Activated CD4-positive, alpha-beta T cell treated with anti-CD3 and anti-CD28 coated beads for 36 hours (primary cell): ENCODE measurements around the gene FBXO22. TPM values are rescaled to one million over a fixed set of nuclear protein-coding genes. Genes with fewer than 3 reads are reported as not detected.
A peak's percentile ranks its signal among the peaks of the same experiment; 100 is the strongest.
"Not testable (repeated sequence)": the region's sequence is repeated elsewhere in the genome, so short reads cannot be mapped to it uniquely, and the experiment has no call there.

ENCODE experiments used
- ATAC-seq: fragments of 200-7000 bp; cut with Tn5 transposase; one replicate; pipeline ENCODE4 v1.10.0; 2021; ENCODE audit warnings: mild to moderate bottlenecking, moderate library complexity
- CTCF ChIA-PET: fragments of 350-600 bp; sonication (Branson Sonifier 250); formaldehyde crosslinking; loops from one replicate; lab custom pipeline; 2021; ENCODE audit warnings: antibody characterized with exemption; lab: Charles Lee
- POLR2A ChIA-PET: fragments of 350-600 bp; sonication (Branson Sonifier 250); formaldehyde crosslinking; loops from one replicate; lab custom pipeline; 2021; ENCODE audit warnings: antibody characterized with exemption, inconsistent platforms; lab: Charles Lee
- DNase-seq: peaks from one replicate; pipeline ENCODE4 v3.0.0-alpha.2; 2020
- H3K27ac Mint-ChIP-seq: one replicate; pipeline ENCODE4 v1.8.0; 2021; ENCODE audit warnings: mixed read lengths
- H3K27me3 Mint-ChIP-seq: one replicate; pipeline ENCODE4 v1.8.0; 2021; ENCODE audit warnings: mixed read lengths
- H3K36me3 Mint-ChIP-seq: one replicate; pipeline ENCODE4 v1.8.0; 2021; ENCODE audit warnings: low read depth, mixed read lengths
- H3K4me1 Mint-ChIP-seq: one replicate; pipeline ENCODE4 v1.8.0; 2021; ENCODE audit warnings: mixed read lengths
- H3K4me3 Mint-ChIP-seq: one replicate; pipeline ENCODE4 v1.8.0; 2021; ENCODE audit warnings: mild to moderate bottlenecking, moderate library complexity, mixed read lengths
- H3K9me3 Mint-ChIP-seq: one replicate; pipeline ENCODE4 v1.8.0; 2021; ENCODE audit warnings: low read depth, mixed read lengths
- intact Hi-C, 2 experiments: fragments of 100-400 bp; cut with DNase I in 1 of 2; cut with micrococcal nuclease in 1 of 2; formaldehyde crosslinking; loops; one replicate each; pipeline versions ENCODE4 v1.14.2 to v1.15.1; 2022 to 2024; cut with DNase I, micrococcal nuclease
- total RNA-seq, 2 experiments: library from RNA; stranded (reverse); gene quantifications; one replicate each; pipeline ENCODE4 v1.2.3, GENCODE V29; 2021

FBXO22 gene
- total RNA-seq, 2 experiments from 2014 or later = 51.4 to 59.2 TPM

GRCh38 chr15:75871589-75871988, 32.1 kb upstream of the FBXO22 start:
- POLR2A ChIA-PET, DNase-seq, H3K27me3 Mint-ChIP-seq, intact Hi-C loops, H3K4me3 Mint-ChIP-seq, H3K4me1 Mint-ChIP-seq, H3K27ac Mint-ChIP-seq, ATAC-seq, H3K9me3 Mint-ChIP-seq, CTCF ChIA-PET: not testable (repeated sequence)
- peaks cover 25% of the 10 kb centered on the region for H3K36me3 Mint-ChIP-seq

- H3K4me3 Mint-ChIP-seq = no peak overlapping the region
- CTCF ChIA-PET = no interaction called here
- H3K27ac Mint-ChIP-seq = no peak overlapping the region
- H3K36me3 Mint-ChIP-seq = peaks cover 25% of the 10 kb centered on the region
- H3K27me3 Mint-ChIP-seq = no peaks in the 10 kb centered on the region
- intact Hi-C loops = no loop called here
- peaks cover 2% of the 10 kb centered on the region for H3K4me1 Mint-ChIP-seq
- no peaks in the 10 kb centered on the region for H3K9me3 Mint-ChIP-seq
- POLR2A ChIA-PET = no interaction called here
- DNase-seq (no peak), ATAC-seq (no peak)
These were observed 31.2 kb upstream of the FBXO22 start for GRCh38 chr15:75872403-75872990.

- intact Hi-C loops = no loop called here
- ChIA-PET CTCF (interaction anchor here (0.6 to 0.8 kb wide), 3 partner anchors 15 to 302 kb away, joined by 3 to 4 read pairs (median 3); no protein-coding TSS in a partner anchor), POLR2A (no interaction called here)
- Mint-ChIP-seq H3K36me3 (peaks cover 9% of the 10 kb centered on the region), H3K27me3 (no peaks in the 10 kb centered on the region), H3K9me3 (no peaks in the 10 kb centered on the region), H3K4me1 (peaks cover 2% of the 10 kb centered on the region), H3K4me3 (no peak overlapping the region), H3K27ac (no peak overlapping the region)
- ATAC-seq (no peak), DNase-seq (no peak)
These were observed 19.6 kb upstream of the FBXO22 start for GRCh38 chr15:75884041-75884440.

- H3K4me3 Mint-ChIP-seq = no peak overlapping the region
- POLR2A ChIA-PET = no interaction called here
These were observed 16.5 kb upstream of the FBXO22 start for GRCh38 chr15:75887178-75887577.

GRCh38 chr15:75891895-75892294, 11.8 kb upstream of the FBXO22 start:
- Mint-ChIP-seq H3K27ac (peak overlapping the region; percentile 74), H3K27me3 (no peaks in the 10 kb centered on the region), H3K9me3 (no peaks in the 10 kb centered on the region), H3K36me3 (peaks cover 9% of the 10 kb centered on the region), H3K4me1 (peaks cover 10% of the 10 kb centered on the region), H3K4me3 (no peak overlapping the region)
- DNase-seq = no peak
- peak; percentile 81 for ATAC-seq
- ChIA-PET POLR2A (no interaction called here), CTCF (interaction anchor here (0.7 kb wide), 2 partner anchors 11 to 128 kb away, joined by 3 to 4 read pairs; no protein-coding TSS in a partner anchor)
- intact Hi-C loops = no loop called here

More at GRCh38 chr15:75887178-75887577, 16.5 kb upstream of the FBXO22 start:
- peaks cover 12% of the 10 kb centered on the region for H3K4me1 Mint-ChIP-seq
- intact Hi-C loops = no loop called here
- H3K27me3 Mint-ChIP-seq = no peaks in the 10 kb centered on the region
- CTCF ChIA-PET = interaction anchor here (0.7 to 1.1 kb wide), 3 partner anchors 10 to 755 kb away, joined by 3 read pairs; no protein-coding TSS in a partner anchor
- H3K27ac Mint-ChIP-seq = no peak overlapping the region
- H3K9me3 Mint-ChIP-seq = no peaks in the 10 kb centered on the region
- H3K36me3 Mint-ChIP-seq = peaks cover 10% of the 10 kb centered on the region
- no peak for DNase-seq
- no peak for ATAC-seq

- ATAC-seq = no peak
- ChIA-PET POLR2A (no interaction called here), CTCF (no interaction called here)
- Mint-ChIP-seq H3K9me3 (no peaks in the 10 kb centered on the region), H3K27ac (no peak overlapping the region), H3K36me3 (peaks cover 7% of the 10 kb centered on the region), H3K27me3 (no peaks in the 10 kb centered on the region), H3K4me3 (no peak overlapping the region), H3K4me1 (peaks cover 11% of the 10 kb centered on the region)
- no peak for DNase-seq
- intact Hi-C loops = no loop called here
These were observed 7.9 kb upstream of the FBXO22 start for GRCh38 chr15:75895731-75896130.

GRCh38 chr15:75900577-75900976, 3.1 kb upstream of the FBXO22 start:
- H3K36me3 Mint-ChIP-seq = peaks cover 11% of the 10 kb centered on the region
- ChIA-PET POLR2A (no interaction called here), CTCF (no interaction called here)
- H3K27ac Mint-ChIP-seq = no peak overlapping the region
- DNase-seq = no peak
- no peaks in the 10 kb centered on the region for H3K27me3 Mint-ChIP-seq
- H3K4me3 Mint-ChIP-seq = no peak overlapping the region
- peaks cover 31% of the 10 kb centered on the region for H3K4me1 Mint-ChIP-seq
- intact Hi-C loops = loop anchor here in 1 of 2 experiments (5.0 kb wide), 4 partner anchors 143 to 1283 kb away; partner anchors contain the start of genes C15orf39, CLK3 and SNUPN
- H3K9me3 Mint-ChIP-seq = no peaks in the 10 kb centered on the region
- no peak for ATAC-seq

GRCh38 chr15:75902129-75902557, 1.5 kb upstream of the FBXO22 start:
- DNase-seq (no peak), ATAC-seq (no peak)
- no peaks in the 10 kb centered on the region for H3K9me3 Mint-ChIP-seq
- peak overlapping the region; percentile 40 for H3K4me3 Mint-ChIP-seq
- peaks cover 20% of the 10 kb centered on the region for H3K36me3 Mint-ChIP-seq
- peaks cover 40% of the 10 kb centered on the region for H3K4me1 Mint-ChIP-seq
- POLR2A ChIA-PET = no interaction called here
- no peaks in the 10 kb centered on the region for H3K27me3 Mint-ChIP-seq
- peak overlapping the region; percentile 51 for H3K27ac Mint-ChIP-seq
- CTCF ChIA-PET = interaction anchor here (0.7 to 1.8 kb wide), 3 partner anchors 12 to 160 kb away, joined by 3 to 6 read pairs (median 4); no protein-coding TSS in a partner anchor
- intact Hi-C loops = loop anchor here in 1 of 2 experiments (5.0 kb wide), 4 partner anchors 145 to 1285 kb away; partner anchors contain the start of genes C15orf39, CLK3 and SNUPN

GRCh38 chr15:75905231-75905630, 1.6 kb downstream of the FBXO22 start:
- peak overlapping the region; percentile 97 for H3K4me3 Mint-ChIP-seq
- H3K4me1 Mint-ChIP-seq = peaks cover 54% of the 10 kb centered on the region
- DNase-seq = no peak
- CTCF ChIA-PET = no interaction called here
- H3K27ac Mint-ChIP-seq = peak overlapping the region; percentile 72
- no peaks in the 10 kb centered on the region for H3K27me3 Mint-ChIP-seq
- H3K36me3 Mint-ChIP-seq = peaks cover 34% of the 10 kb centered on the region
- POLR2A ChIA-PET = no interaction called here
- intact Hi-C loops = loop anchor here (2.0 kb wide), 3 partner anchors 62 to 450 kb away; partner anchors contain the start of gene UBE2Q2 (in 1 of the 2)
- ATAC-seq = no peak
- H3K9me3 Mint-ChIP-seq = peaks cover under 1% of the 10 kb centered on the region

GRCh38 chr15:75910355-75910754, 6.7 kb downstream of the FBXO22 start:
- H3K27ac Mint-ChIP-seq, ATAC-seq, intact Hi-C loops, H3K4me3 Mint-ChIP-seq, DNase-seq, H3K27me3 Mint-ChIP-seq, H3K9me3 Mint-ChIP-seq: not testable (repeated sequence)
- peaks cover 46% of the 10 kb centered on the region for H3K4me1 Mint-ChIP-seq
- peaks cover 61% of the 10 kb centered on the region for H3K36me3 Mint-ChIP-seq
- ChIA-PET POLR2A (interaction anchor here (0.6 kb wide), 1 partner anchor 42 kb away, joined by 3 read pairs; no protein-coding TSS in a partner anchor), CTCF (interaction anchor here (1.0 kb wide), 1 partner anchor 109 kb away, joined by 3 read pairs; no protein-coding TSS in a partner anchor)

- Mint-ChIP-seq H3K4me3 (no peak overlapping the region), H3K27me3 (no peaks in the 10 kb centered on the region), H3K9me3 (no peaks in the 10 kb centered on the region), H3K4me1 (peaks cover 8% of the 10 kb centered on the region), H3K27ac (no peak overlapping the region), H3K36me3 (peaks cover 38% of the 10 kb centered on the region)
- POLR2A ChIA-PET = no interaction called here
- CTCF ChIA-PET = interaction anchor here (0.8 kb wide), 1 partner anchor 223 kb away, joined by 4 read pairs; no protein-coding TSS in a partner anchor
- no peak for ATAC-seq
- intact Hi-C loops = no loop called here
- DNase-seq = no peak
These were observed 13.3 kb downstream of the FBXO22 start for GRCh38 chr15:75916978-75917377.

GRCh38 chr15:75918135-75918534, 14.5 kb downstream of the FBXO22 start:
- no peaks in the 10 kb centered on the region for H3K27me3 Mint-ChIP-seq
- H3K4me3 Mint-ChIP-seq = no peak overlapping the region
- no peaks in the 10 kb centered on the region for H3K9me3 Mint-ChIP-seq
- intact Hi-C loops = no loop called here
- no peak overlapping the region for H3K27ac Mint-ChIP-seq
- ATAC-seq (no peak), DNase-seq (no peak)
- ChIA-PET CTCF (no interaction called here), POLR2A (no interaction called here)
- peaks cover 6% of the 10 kb centered on the region for H3K4me1 Mint-ChIP-seq
- peaks cover 35% of the 10 kb centered on the region for H3K36me3 Mint-ChIP-seq
